ENCODE results near the gene MAPRE2.

The MAPRE2 gene

GRCh38 chr18:35176925-35177324 is 135.7 kb downstream of the MAPRE2 start:
- no peak for TF ChIP-seq CTCF (conservative IDR thresholded peaks at IDR 0.05; ENCODE audit: low read depth, low read length)
- DNase-seq (ENCODE audit: low read depth): no peak
- H3K4me3 ChIP-seq (ENCODE audit: low read length): no peak overlapping the region

- DNase-seq (ENCODE audit: low read depth): no peak
- H3K4me3 ChIP-seq (ENCODE audit: low read length): no peak overlapping the region
- no peak for TF ChIP-seq CTCF (conservative IDR thresholded peaks at IDR 0.05; ENCODE audit: low read depth, low read length)
These were observed 137.0 kb downstream of the MAPRE2 start for GRCh38 chr18:35178260-35178659.

GRCh38 chr18:35179906-35180305 is 138.7 kb downstream of the MAPRE2 start:
- no peak for TF ChIP-seq CTCF (conservative IDR thresholded peaks at IDR 0.05; ENCODE audit: low read depth, low read length)

GRCh38 chr18:35180455-35180854 is 139.2 kb downstream of the MAPRE2 start:
- no peak overlapping the region for H3K4me3 ChIP-seq (ENCODE audit: low read length)
- no peak for TF ChIP-seq CTCF (conservative IDR thresholded peaks at IDR 0.05; ENCODE audit: low read depth, low read length)
- DNase-seq (ENCODE audit: low read depth): no peak

More at GRCh38 chr18:35179906-35180305, 138.7 kb downstream of the MAPRE2 start:
- no peak overlapping the region for H3K4me3 ChIP-seq (ENCODE audit: low read length)
- DNase-seq (ENCODE audit: low read depth): no peak

GRCh38 chr18:35182151-35182550 is 140.9 kb downstream of the MAPRE2 start:
- no peak for TF ChIP-seq CTCF (conservative IDR thresholded peaks at IDR 0.05; ENCODE audit: low read depth, low read length)
- no peak for DNase-seq (ENCODE audit: low read depth)
- H3K4me3 ChIP-seq (ENCODE audit: low read length): no peak overlapping the region

GRCh38 chr18:35183886-35184285 is 142.7 kb downstream of the MAPRE2 start:
- no peak overlapping the region for H3K4me3 ChIP-seq (ENCODE audit: low read length)
- DNase-seq (ENCODE audit: low read depth): no peak
- no peak for TF ChIP-seq CTCF (conservative IDR thresholded peaks at IDR 0.05; ENCODE audit: low read depth, low read length)

- H3K4me3 ChIP-seq (ENCODE audit: low read length): no peak overlapping the region
- TF ChIP-seq CTCF (conservative IDR thresholded peaks at IDR 0.05; ENCODE audit: low read depth, low read length): no peak
- DNase-seq (ENCODE audit: low read depth): no peak
These were observed 144.6 kb downstream of the MAPRE2 start for GRCh38 chr18:35185771-35186170.

Measured in retinal pigment epithelial cell (primary cell).